Motor neuron (in vitro differentiated cells): ENCODE measurements around the gene LRP11. TPM values are rescaled to one million over a fixed set of nuclear protein-coding genes. Genes with fewer than 3 reads are reported as not detected.
"Not testable (repeated sequence)": the region's sequence is repeated elsewhere in the genome, so short reads cannot be mapped to it uniquely, and the experiment has no call there.

Source experiments
- ATAC-seq, 8 experiments: fragments of 200-7000 bp; cut with Tn5 transposase; replicated peaks in 6 of 8; 2 replicates each; pipeline ENCODE4 v1.8.0; 2021; ENCODE audit warnings: mild to moderate bottlenecking in 8 of 8, moderate library complexity in 8 of 8
- H3K27ac ChIP-seq, 2 donors: fragments of 250-450 bp; sonication (Bioruptor Pico); 2 replicates each; pipeline ENCODE4 v1.9.0; 2021; ENCODE audit warnings: antibody characterized with exemption in 2 of 2, mild to moderate bottlenecking in 2 of 2, moderate library complexity in 1 of 2
- H3K4me1 ChIP-seq, 2 donors: fragments of 250-450 bp; sonication (Bioruptor Pico); replicated peaks in 1 of 2; 2 replicates each; pipeline ENCODE4 v1.6.1; 2021; ENCODE audit warnings: antibody characterized with exemption in 2 of 2, mild to moderate bottlenecking in 2 of 2, moderate library complexity in 1 of 2
- H3K4me3 ChIP-seq, 5 donors: fragments of 250-450 bp; sonication (Bioruptor Pico); 2 replicates each; pipeline ENCODE4 v1.9.0; 2021; ENCODE audit warnings: antibody characterized with exemption in 5 of 5, mild to moderate bottlenecking in 5 of 5, moderate library complexity in 4 of 5
- WGBS, 10 experiments: fragments of 450-650 bp; shearing (Covaris generic); methylation state at CpG; one replicate each; pipeline ENCODE4 v1.0.0; 2022; 5-methylcytosine and 5-hydroxymethylcytosine counted together
- in situ Hi-C, 9 experiments: fragments of 400-800 bp; cut with MboI; loops; one replicate each; pipeline ENCODE4 v1.15.0; 2021; ENCODE audit warnings: low sequenced_read_pairs in 9 of 9, low pct_unique_long_range_greater_than_20kb in 2 of 9; ENCODE audit not compliant: unreplicated experiment in 9 of 9
- total RNA-seq, 8 experiments: library from RNA; unstranded; fragments of 300-600 nt; gene quantifications; 2 replicates each; pipeline versions ENCODE4 v1.2.3 to v1.2.4, GENCODE V29; 2022

LRP11 gene
- total RNA-seq, 8 experiments from 2014 or later = 10.1 to 31.2 (median 21.5) TPM

DNA sequence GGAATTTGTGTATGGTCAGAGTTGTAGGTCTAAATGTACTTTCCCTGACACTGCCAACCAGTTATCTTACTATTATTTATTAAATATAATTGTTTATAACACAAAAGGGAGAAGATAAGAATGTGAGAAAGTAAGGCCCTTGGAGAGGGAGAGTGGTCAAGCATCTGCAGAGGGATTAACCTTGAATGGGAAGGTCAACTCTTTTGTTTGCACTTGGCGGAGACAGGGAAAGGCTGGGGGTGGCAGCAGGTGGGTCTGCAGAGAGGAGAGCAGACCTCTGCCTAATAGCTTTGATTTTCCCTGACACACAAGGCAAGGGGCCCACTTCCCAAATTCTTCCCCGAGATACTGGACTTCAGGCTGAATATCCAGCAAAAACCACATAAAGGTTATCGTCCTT lies 4.2 kb downstream of the LRP11 start:
- in situ Hi-C loops = no loop called here

DNA sequence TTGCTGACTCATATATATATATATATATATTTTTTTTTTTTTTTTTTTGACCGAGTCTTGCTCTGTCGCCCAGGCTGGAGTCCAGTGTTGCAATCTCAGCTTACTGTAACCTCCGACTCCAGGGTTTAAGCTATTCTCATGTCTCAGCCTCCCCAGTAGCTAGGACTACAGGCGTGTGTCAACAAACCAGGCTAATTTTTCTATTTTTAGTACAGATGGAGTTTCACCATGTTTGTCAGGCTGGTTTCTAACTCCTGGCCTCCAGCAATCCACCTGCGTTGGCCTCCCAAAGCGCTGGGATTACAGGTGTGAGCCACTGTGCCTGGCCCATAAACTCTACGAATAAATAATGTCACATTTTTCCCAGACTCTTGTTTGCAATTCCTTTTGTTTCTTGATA lies 4.8 kb downstream of the LRP11 start:
- Histone ChIP-seq H3K4me3 (no peak overlapping the region), H3K27ac (no peak overlapping the region), H3K4me1 (peaks cover 16 to 32% of the 10 kb centered on the region in 2 donors)
- WGBS, 10 experiments = 53 to 100% (median 97%) methylated on average over 1 to 6 of the region's 7 CpGs; no CpG with 5 or more reads in 2 of the 10 experiments
- in situ Hi-C loops = no loop called here
- peak in 1 of 8 experiments; percentile 1 for ATAC-seq

More for the DNA sequence above, 4.2 kb downstream of the LRP11 start:
- no peak for ATAC-seq
- Histone ChIP-seq H3K4me3 (no peak overlapping the region), H3K27ac (no peak overlapping the region), H3K4me1 (peaks cover 15 to 29% of the 10 kb centered on the region in 2 donors)
- WGBS, 10 experiments = 80 to 100% (median 83%) methylated on average over 1 to 2 of the region's 3 CpGs; no CpG with 5 or more reads in 7 of the 10 experiments

DNA sequence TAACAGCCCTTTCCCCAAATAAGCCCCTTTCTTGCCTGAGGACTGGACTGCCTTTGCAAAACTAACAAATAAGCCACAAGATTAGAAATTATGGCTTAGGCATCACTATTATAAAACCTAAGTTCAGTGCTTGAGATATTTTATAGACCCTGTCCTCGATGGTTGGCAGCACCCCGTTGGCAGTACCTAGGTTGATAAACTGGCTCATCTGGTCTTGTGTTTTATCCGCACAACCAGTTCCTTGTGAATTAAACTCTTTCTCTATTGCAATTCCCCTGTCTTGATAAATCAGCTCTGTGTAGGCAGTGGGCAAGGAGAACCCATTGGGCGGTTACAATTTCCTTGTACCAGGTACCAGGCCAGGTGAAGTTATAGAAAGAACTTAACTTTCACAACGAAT lies 6.6 kb downstream of the LRP11 start:
- ATAC-seq = no peak
- WGBS, 10 experiments = 86 to 100% (median 98%) methylated on average over 1 to 5 of the region's 5 CpGs
- Histone ChIP-seq H3K4me1 (peaks cover 12 to 29% of the 10 kb centered on the region in 2 donors), H3K27ac (no peak overlapping the region), H3K4me3 (no peak overlapping the region)
- in situ Hi-C loops = no loop called here

DNA sequence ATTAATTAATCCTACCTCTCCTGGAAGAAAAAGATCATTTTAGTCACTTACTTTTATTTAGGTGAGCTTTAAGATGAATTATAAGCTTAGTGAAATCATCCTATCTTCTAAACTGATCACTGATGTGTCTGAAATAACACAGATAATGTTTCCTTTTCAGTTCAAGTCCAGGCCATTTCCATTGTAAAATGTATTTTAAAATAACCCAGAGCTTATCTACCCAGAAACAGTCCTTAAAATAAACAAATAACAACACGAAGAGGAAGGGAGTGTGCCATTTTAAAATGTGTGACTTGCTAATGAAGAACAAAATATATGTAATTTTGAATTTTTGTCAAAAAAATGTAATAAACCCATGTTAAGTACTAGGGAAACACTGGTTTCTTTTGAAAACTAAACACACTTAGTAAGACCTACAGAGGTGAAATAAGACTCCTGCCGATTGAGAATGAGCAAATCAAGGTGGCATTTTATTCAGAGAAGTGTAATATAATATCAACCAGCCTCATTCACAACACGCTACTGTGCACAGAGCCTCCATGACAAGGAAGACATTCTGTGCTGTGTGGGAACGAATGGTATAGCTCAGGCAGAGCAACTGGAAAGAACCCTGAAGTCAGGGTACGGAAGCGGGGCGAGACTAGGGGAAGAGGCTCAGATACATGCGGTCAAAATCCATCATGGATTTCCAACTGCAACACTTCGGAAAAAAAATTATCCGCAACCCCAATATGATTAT lies 7.7 kb downstream of the LRP11 start:
- in situ Hi-C loops = no loop called here
- peak in 1 of 8 experiments; percentile 5 for ATAC-seq
- WGBS, 10 experiments = 48 to 100% (median 75%) methylated on average over 2 to 10 of the region's 10 CpGs
- H3K27ac ChIP-seq = no peak overlapping the region
- no peak overlapping the region for H3K4me3 ChIP-seq
- peaks cover 4 to 18% of the 10 kb centered on the region in 2 donors for H3K4me1 ChIP-seq

DNA sequence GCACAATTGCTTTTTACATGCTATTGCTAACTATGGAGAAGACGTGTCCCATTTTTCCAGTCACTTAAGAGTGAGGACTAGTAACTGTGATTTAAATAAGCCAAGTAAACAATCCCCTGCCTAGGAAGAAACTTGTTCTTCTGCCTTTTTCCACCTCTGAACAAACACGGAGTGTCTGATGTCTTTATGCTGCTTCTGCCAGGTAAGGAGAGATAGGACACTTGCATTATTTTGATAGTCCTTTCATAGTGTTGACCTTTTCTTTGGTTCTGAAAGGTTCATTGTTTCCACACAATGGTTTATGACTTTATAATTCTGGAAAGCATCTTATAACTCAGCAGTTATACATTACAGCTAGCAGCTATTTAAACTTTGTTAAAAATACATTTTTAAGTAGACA lies 8.4 kb downstream of the LRP11 start:
- H3K4me3 ChIP-seq = no peak overlapping the region
- in situ Hi-C loops = no loop called here
- ATAC-seq = no peak
- H3K4me1 ChIP-seq = peaks cover 4 to 15% of the 10 kb centered on the region in 2 donors
- 14 to 100% (median 37%) methylated on average over 1 to 2 of the region's 2 CpGs; no CpG with 5 or more reads in 2 of the 10 experiments for WGBS, 10 experiments
- H3K27ac ChIP-seq = no peak overlapping the region

DNA sequence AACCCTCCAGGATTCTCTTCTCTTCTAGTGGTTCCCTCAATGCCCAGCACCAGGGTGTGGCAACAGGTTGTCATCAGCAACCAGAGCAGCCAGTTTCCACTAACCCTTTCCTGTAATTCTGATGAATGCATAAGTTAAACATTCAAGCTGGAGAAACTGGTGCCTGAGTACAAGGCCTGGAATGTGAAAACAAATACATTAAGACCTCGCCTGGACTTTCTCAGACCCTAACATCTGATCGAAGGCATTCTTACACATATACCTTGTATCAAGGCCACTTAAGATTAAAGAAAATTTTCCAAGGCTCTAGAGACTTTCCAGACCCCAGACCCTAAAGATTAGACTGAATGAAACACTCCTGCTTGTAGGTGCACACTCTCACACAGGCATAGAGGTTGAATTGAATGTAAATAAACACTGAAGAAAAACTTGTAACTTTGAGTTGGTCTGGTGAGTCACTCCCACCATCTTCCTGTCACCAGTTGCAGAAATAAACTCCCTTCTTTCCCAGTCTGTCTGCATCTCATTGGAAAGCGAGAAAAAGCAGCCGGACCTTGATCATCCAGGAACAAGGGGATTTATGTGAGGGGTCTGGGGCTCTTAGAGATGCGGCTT lies 9.0 kb downstream of the LRP11 start:
- in situ Hi-C loops = no loop called here

DNA sequence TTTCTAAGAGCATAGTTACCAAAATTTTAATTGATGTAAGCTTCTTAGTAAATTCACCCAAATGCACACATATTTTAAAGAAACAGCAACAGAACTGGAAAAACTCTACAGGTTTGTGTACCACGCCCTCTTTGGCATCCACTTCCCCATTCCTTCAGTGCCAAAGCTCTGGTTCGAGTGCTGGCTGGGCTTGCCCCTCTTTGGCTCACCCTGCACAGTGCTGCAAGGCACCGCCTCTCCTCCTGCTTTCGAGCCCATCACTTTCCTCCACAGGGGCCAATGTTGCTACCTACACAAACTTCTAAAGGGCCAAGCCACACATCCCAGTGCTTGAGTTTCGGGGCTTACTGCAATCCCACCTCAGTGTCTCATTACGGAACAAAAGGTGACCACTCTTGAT lies 9.6 kb downstream of the LRP11 start:
- WGBS, 10 experiments = 10 to 92% (median 83%) methylated on average over 1 to 5 of the region's 6 CpGs; no CpG with 5 or more reads in 1 of the 10 experiments
- no peak overlapping the region for H3K4me3 ChIP-seq

More for the DNA sequence above, 9.0 kb downstream of the LRP11 start:
- H3K4me3 ChIP-seq = no peak overlapping the region
- peaks cover 4 to 15% of the 10 kb centered on the region in 2 donors for H3K4me1 ChIP-seq
- H3K27ac ChIP-seq = peak overlapping the region in 1 of 2 donors; percentile 4
- WGBS, 10 experiments = 14 to 83% (median 58%) methylated on average over 1 to 5 of the region's 5 CpGs
- ATAC-seq = peak in 6 of 8 experiments; percentile 25 to 84 (median 52)

DNA sequence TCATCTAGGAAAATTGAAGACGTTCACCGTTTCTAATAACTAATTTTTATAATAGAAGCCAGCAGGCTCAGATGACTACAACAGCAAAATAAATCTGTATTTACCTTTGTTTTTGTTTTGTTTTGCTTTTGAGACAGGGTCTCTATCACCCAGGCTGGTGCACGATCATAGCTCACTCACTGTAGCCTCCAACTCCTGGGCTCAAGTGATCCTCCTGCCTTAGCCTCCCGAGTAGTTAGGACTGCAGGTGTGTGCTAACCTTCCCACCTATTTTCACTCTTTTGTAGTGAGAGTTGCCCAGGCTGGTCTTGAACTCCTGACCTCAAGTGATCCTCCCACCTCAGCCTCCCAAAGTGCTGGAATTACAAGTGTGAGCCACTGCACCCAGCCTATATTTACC lies 10.1 kb downstream of the LRP11 start:
- 82 to 98% (median 92%) methylated on average over 2 to 4 of the region's 4 CpGs for WGBS, 10 experiments
- H3K4me3 ChIP-seq, H3K27ac ChIP-seq, ATAC-seq, in situ Hi-C loops: not testable (repeated sequence)
- peaks cover 4 to 11% of the 10 kb centered on the region in 2 donors for H3K4me1 ChIP-seq

More for the DNA sequence above, 9.6 kb downstream of the LRP11 start:
- ATAC-seq = peak in 4 of 8 experiments; percentile 3 to 56 (median 11)
- Histone ChIP-seq H3K4me1 (peaks cover 4 to 11% of the 10 kb centered on the region in 2 donors), H3K27ac (no peak overlapping the region)
- in situ Hi-C loops = no loop called here

DNA sequence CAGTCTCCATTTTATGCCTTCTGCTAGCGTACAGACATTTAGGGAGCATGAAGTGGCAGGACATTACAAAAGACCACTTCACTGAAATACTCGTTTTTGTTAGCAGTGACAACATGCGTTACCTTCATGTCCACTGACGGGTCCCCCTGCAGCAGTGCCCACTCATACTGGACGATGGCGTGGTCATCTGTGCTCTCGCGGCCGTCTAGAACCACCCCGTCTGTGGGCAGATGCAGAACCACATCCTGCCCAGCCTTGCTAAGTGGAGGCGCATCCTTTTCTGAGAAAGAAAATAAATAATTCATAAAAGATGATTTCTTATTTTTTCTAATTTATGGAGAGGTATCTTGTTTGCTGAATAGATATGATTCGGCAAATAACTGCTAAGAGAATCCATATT lies 11.3 kb downstream of the LRP11 start:
- Histone ChIP-seq H3K4me1 (peaks cover 4 to 12% of the 10 kb centered on the region in 2 donors), H3K27ac (no peak overlapping the region), H3K4me3 (no peak overlapping the region)
- in situ Hi-C loops = no loop called here
- no peak for ATAC-seq
- 20 to 96% (median 87%) methylated on average over 1 to 11 of the region's 12 CpGs for WGBS, 10 experiments

DNA sequence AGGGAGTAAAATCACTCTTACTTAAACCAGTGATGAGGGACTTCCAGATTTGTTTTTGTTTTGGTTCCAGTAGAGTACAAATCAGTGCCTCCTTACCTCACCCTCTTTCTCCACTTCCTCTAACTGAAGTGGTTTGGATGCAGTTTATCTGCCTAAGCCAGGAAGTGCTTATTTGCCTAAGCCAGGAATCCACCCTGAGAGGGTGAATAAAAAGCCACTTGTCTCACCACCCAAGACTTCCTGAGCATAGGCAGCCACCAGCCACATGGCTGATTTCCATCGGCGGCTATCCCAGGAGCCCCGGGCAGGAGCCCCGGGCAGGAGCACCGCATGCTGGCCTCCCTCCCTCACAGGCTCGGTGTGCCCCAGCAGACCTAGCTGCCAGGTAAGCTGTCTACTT lies 12.0 kb downstream of the LRP11 start:
- ATAC-seq = peak in 3 of 8 experiments; percentile 39 to 61 (median 55)
- no peak overlapping the region for H3K27ac ChIP-seq
- in situ Hi-C loops = no loop called here
- H3K4me1 ChIP-seq = peaks cover 4 to 17% of the 10 kb centered on the region in 2 donors
- 16 to 84% (median 80%) methylated on average over 1 to 6 of the region's 6 CpGs; no CpG with 5 or more reads in 5 of the 10 experiments for WGBS, 10 experiments
- H3K4me3 ChIP-seq = no peak overlapping the region

DNA sequence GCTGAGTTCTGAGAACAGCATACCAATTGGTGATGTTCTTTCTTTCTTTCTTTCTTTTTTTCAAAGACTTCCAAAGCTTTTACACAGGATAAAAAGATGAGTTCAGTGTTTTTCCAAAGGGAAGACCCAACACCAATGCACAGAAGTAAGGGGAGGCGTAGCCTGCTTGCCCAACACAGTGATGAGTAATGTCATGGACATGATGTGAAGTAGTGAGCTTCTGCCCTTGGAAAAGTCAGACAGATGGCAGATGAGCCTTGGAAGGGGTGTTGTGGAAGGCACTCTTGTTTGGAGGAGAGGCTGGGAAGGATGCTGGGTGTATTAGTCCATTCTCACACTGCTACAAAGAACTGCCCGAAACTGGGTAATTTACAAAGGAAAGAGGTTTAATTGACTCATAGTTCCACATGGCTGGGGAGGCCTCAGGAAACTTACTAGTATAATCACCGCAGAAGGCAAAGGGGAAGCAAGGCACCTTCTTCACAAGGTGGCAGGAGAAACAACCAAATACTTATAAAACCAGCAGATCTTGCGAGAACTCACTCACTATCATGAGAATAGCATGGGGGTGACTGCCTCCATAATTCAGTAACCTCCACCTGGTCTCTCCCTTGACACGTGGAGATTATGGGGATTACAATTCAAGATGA lies 12.6 kb downstream of the LRP11 start:
- Histone ChIP-seq H3K4me3 (no peak overlapping the region), H3K27ac (no peak overlapping the region), H3K4me1 (peaks cover 4 to 20% of the 10 kb centered on the region in 2 donors)
- WGBS, 10 experiments = 40 to 98% (median 80%) methylated on average over 1 to 5 of the region's 5 CpGs; no CpG with 5 or more reads in 2 of the 10 experiments
- peak in 1 of 8 experiments; percentile 1 for ATAC-seq
- in situ Hi-C loops = no loop called here

DNA sequence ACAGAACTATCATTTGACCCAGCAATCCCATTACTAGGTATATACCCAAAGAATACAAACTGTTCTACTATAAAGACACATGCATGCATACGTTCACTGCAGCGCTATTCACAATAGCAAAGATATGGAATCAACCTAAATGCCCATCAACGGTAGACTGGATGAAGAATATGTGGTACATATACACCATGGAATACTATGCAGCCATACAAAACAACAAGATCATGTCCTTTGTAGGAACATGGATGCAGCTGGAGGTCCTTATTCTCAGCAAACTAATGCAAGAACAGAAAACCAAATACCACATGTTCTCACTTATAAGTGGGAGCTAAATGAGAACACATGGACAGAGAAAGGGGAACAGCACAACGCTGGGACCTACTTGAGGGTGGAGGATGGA lies 15.8 kb downstream of the LRP11 start:
- 0 to 100% (median 75%) methylated on average over 1 to 4 of the region's 4 CpGs; no CpG with 5 or more reads in 1 of the 10 experiments for WGBS, 10 experiments
- not testable (repeated sequence) for H3K4me3 ChIP-seq, H3K27ac ChIP-seq, ATAC-seq, H3K4me1 ChIP-seq
- in situ Hi-C loops = loop anchor here in 2 of 9 experiments (10.0 to 25.0 kb wide), 2 partner anchors 76 to 189 kb away; partner anchors contain the start of genes RAET1G (in 1 of the 2) and RAET1L (in 1 of the 2)

DNA sequence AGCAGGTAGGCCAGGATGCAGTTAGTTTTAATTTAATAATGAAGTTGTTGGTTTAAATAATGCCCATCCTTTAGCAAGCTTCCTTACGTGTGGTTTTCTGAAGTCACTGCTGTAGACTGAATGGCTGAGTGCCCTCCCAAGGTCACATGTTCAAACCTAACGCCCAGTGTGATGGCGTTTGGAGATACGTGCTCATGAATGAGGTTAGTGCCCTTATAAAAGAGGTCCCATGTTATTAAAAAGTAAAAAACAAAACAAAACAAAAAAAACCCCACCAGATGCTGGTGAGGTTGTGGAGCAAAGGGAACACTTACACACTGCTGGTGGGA lies 16.3 kb downstream of the LRP11 start:
- peaks cover 0 to 9% of the 10 kb centered on the region in 2 donors for H3K4me1 ChIP-seq
- in situ Hi-C loops = loop anchor here in 2 of 9 experiments (10.0 to 25.0 kb wide), 2 partner anchors 77 to 189 kb away; partner anchors contain the start of genes RAET1G (in 1 of the 2) and RAET1L (in 1 of the 2)
- H3K4me3 ChIP-seq = no peak overlapping the region
- ATAC-seq = peak in 5 of 8 experiments; percentile 4 to 41 (median 21)
- WGBS, 10 experiments = 80 to 100% (median 89%) methylated on average over 1 to 4 of the region's 4 CpGs; no CpG with 5 or more reads in 4 of the 10 experiments
- peak overlapping the region in 1 of 2 donors; percentile 10 for H3K27ac ChIP-seq
